B cell (primary cell): Measurements from ENCODE around the gene PTCSC3.

ENCODE experiments used
- CTCF ChIP-seq: fragments of 200-600 bp; IDR thresholded peaks from one replicate; pipeline ENCODE4 v1.8.0; 2022; ENCODE audit warnings: antibody characterized with exemption, mild to moderate bottlenecking
- EZH2 ChIP-seq: IDR thresholded peaks from 2 replicates; pipeline ENCODE4 v1.6.1; 2012; ENCODE audit warnings: borderline replicate concordance, low read depth, mild to moderate bottlenecking, moderate library complexity, low read length; ENCODE audit not compliant: insufficient read depth, poor library complexity, severe bottlenecking

GRCh38 chr14:36105401-36105800 is 71.1 kb downstream of the PTCSC3 start:
- no peak for TF ChIP-seq CTCF
- TF ChIP-seq EZH2 = no peak
